Mesenteric fat pad (tissue), 1 donor: Measurements from ENCODE around the gene GPHN. TPM values are rescaled to one million over a fixed set of nuclear protein-coding genes. Genes with fewer than 3 reads are reported as not detected.

ENCODE experiments used
- DNase-seq: peaks from one replicate; pipeline ENCODE4 v3.0.0-alpha.2; 2020; ENCODE audit warnings: low spot score
- total RNA-seq: library from RNA; stranded (reverse); fragmentation: NEBNext Ultra II Directional; extraction: Animal tissue kit (Norgen Biotek cat#: 25700); gene quantifications from one replicate; pipeline ENCODE4 v1.2.1, GENCODE V29; 2021
- donor health status: DM: yes; HTN: yes; CAD: no.

The GPHN gene
- total RNA-seq, 1 donor from 2014 or later = 21.9 TPM

GRCh38 chr14:66596241-66596985, 88.5 kb downstream of the GPHN start:
- no peak for DNase-seq

- no peak for DNase-seq
Measured at GRCh38 chr14:66600416-66600815, 92.5 kb downstream of the GPHN start.

GRCh38 chr14:66601932-66602578, 94.1 kb downstream of the GPHN start:
- DNase-seq = no peak

GRCh38 chr14:66603945-66604344, 96.0 kb downstream of the GPHN start:
- DNase-seq = no peak

- no peak for DNase-seq
Measured at GRCh38 chr14:66606826-66607225, 98.9 kb downstream of the GPHN start.

- DNase-seq = no peak
Measured at GRCh38 chr14:66610154-66610563, 102.2 kb downstream of the GPHN start.

GRCh38 chr14:66613344-66613743, 105.4 kb downstream of the GPHN start:
- no peak for DNase-seq

GRCh38 chr14:66619952-66620351, 112.0 kb downstream of the GPHN start:
- no peak for DNase-seq

GRCh38 chr14:66623838-66624237, 115.9 kb downstream of the GPHN start:
- no peak for DNase-seq

GRCh38 chr14:66624336-66624937, 116.5 kb downstream of the GPHN start:
- no peak for DNase-seq

- no peak for DNase-seq
Measured at GRCh38 chr14:66628636-66629035, 120.7 kb downstream of the GPHN start.

GRCh38 chr14:66629499-66629898, 121.6 kb downstream of the GPHN start:
- DNase-seq = no peak

- DNase-seq = no peak
Measured at GRCh38 chr14:66634876-66635275, 126.9 kb downstream of the GPHN start.

- no peak for DNase-seq
Measured at GRCh38 chr14:66635435-66635834, 127.5 kb downstream of the GPHN start.

- no peak for DNase-seq
Measured at GRCh38 chr14:66636240-66636639, 128.3 kb downstream of the GPHN start.

GRCh38 chr14:66638689-66639088, 130.7 kb downstream of the GPHN start:
- no peak for DNase-seq

- no peak for DNase-seq
Measured at GRCh38 chr14:66641861-66642635, 134.1 kb downstream of the GPHN start.

GRCh38 chr14:66643344-66643743, 135.4 kb downstream of the GPHN start:
- no peak for DNase-seq

GRCh38 chr14:66645716-66646115, 137.8 kb downstream of the GPHN start:
- no peak for DNase-seq

GRCh38 chr14:66649498-66649897, 141.6 kb downstream of the GPHN start:
- DNase-seq = no peak

- DNase-seq = no peak
Measured at GRCh38 chr14:66650491-66650911, 142.6 kb downstream of the GPHN start.
